ENCODE results near the gene PPP6R1.

Gene PPP6R1

GRCh38 chr19:55199620-55200204 lies 59.1 kb downstream of the PPP6R1 start:
- Histone ChIP-seq H3K4me2 (no peak overlapping the region), H3K4me3 (IDR thresholded peaks at IDR 0.05; ENCODE audit: insufficient read depth, low read depth, low read length) (no peak overlapping the region), H2AFZ (ENCODE audit: low read depth) (no peak overlapping the region), H4K20me1 (ENCODE audit: insufficient read depth) (no peaks in the 10 kb centered on the region), H3K36me3 (ENCODE audit: insufficient read depth) (no peaks in the 10 kb centered on the region), H3K4me1 (ENCODE audit: low read depth, poor library complexity, severe bottlenecking) (no peaks in the 10 kb centered on the region), H3K9ac (no peak overlapping the region), H3K27me3 (ENCODE audit: insufficient read depth, low read depth) (peaks cover 96% of the 10 kb centered on the region), H3K27ac (no peak overlapping the region), H3K79me2 (ENCODE audit: insufficient read depth, low read depth) (no peaks in the 10 kb centered on the region)
- TF ChIP-seq CTCF (conservative IDR thresholded peaks at IDR 0.05; ENCODE audit: low read depth, low read length) = no peak

GRCh38 chr19:55198651-55199050 lies 60.2 kb downstream of the PPP6R1 start:
- no peak for TF ChIP-seq CTCF (conservative IDR thresholded peaks at IDR 0.05; ENCODE audit: low read depth, low read length)
- H3K27me3 ChIP-seq (ENCODE audit: insufficient read depth, low read depth) = peaks cover 96% of the 10 kb centered on the region

GRCh38 chr19:55197528-55197927 lies 61.3 kb downstream of the PPP6R1 start:
- Histone ChIP-seq H2AFZ (ENCODE audit: low read depth) (no peak overlapping the region), H3K4me1 (ENCODE audit: low read depth, poor library complexity, severe bottlenecking) (no peaks in the 10 kb centered on the region), H3K4me2 (no peak overlapping the region), H3K9ac (no peak overlapping the region), H3K79me2 (ENCODE audit: insufficient read depth, low read depth) (no peaks in the 10 kb centered on the region), H4K20me1 (ENCODE audit: insufficient read depth) (no peaks in the 10 kb centered on the region), H3K27me3 (ENCODE audit: insufficient read depth, low read depth) (peaks cover 96% of the 10 kb centered on the region), H3K27ac (no peak overlapping the region), H3K36me3 (ENCODE audit: insufficient read depth) (no peaks in the 10 kb centered on the region), H3K4me3 (IDR thresholded peaks at IDR 0.05; ENCODE audit: insufficient read depth, low read depth, low read length) (no peak overlapping the region)
- no peak for TF ChIP-seq CTCF (conservative IDR thresholded peaks at IDR 0.05; ENCODE audit: low read depth, low read length)

More at GRCh38 chr19:55198651-55199050, 60.2 kb downstream of the PPP6R1 start:
- Histone ChIP-seq H3K4me3 (IDR thresholded peaks at IDR 0.05; ENCODE audit: insufficient read depth, low read depth, low read length) (no peak overlapping the region), H4K20me1 (ENCODE audit: insufficient read depth) (no peaks in the 10 kb centered on the region), H2AFZ (ENCODE audit: low read depth) (no peak overlapping the region), H3K9ac (no peak overlapping the region), H3K4me1 (ENCODE audit: low read depth, poor library complexity, severe bottlenecking) (no peaks in the 10 kb centered on the region), H3K27ac (no peak overlapping the region), H3K79me2 (ENCODE audit: insufficient read depth, low read depth) (no peaks in the 10 kb centered on the region), H3K4me2 (no peak overlapping the region), H3K36me3 (ENCODE audit: insufficient read depth) (no peaks in the 10 kb centered on the region)

- no peaks in the 10 kb centered on the region for H3K36me3 ChIP-seq (ENCODE audit: insufficient read depth)
- no peak overlapping the region for H3K4me2 ChIP-seq
- H3K79me2 ChIP-seq (ENCODE audit: insufficient read depth, low read depth) = no peaks in the 10 kb centered on the region
- no peaks in the 10 kb centered on the region for H3K4me1 ChIP-seq (ENCODE audit: low read depth, poor library complexity, severe bottlenecking)
- no peaks in the 10 kb centered on the region for H4K20me1 ChIP-seq (ENCODE audit: insufficient read depth)
- no peak overlapping the region for H3K4me3 ChIP-seq (IDR thresholded peaks at IDR 0.05; ENCODE audit: insufficient read depth, low read depth, low read length)
- peaks cover 90% of the 10 kb centered on the region for H3K27me3 ChIP-seq (ENCODE audit: insufficient read depth, low read depth)
- no peak overlapping the region for H3K9ac ChIP-seq
- no peak for TF ChIP-seq CTCF (conservative IDR thresholded peaks at IDR 0.05; ENCODE audit: low read depth, low read length)
- H3K27ac ChIP-seq = no peak overlapping the region
- no peak overlapping the region for H2AFZ ChIP-seq (ENCODE audit: low read depth)
These were observed 62.0 kb downstream of the PPP6R1 start for GRCh38 chr19:55196803-55197202.

Data from KMS-11 (cell line).